Measurements from ENCODE around the gene CDH24.

The CDH24 gene

GRCh38 chr14:23042162-23042965, 15.0 kb downstream of the CDH24 start, which contains the start of gene PSMB11:
PSMB11 (plus strand) TSS chr14:23042212; CDS start chr14:23042226, 14 bp downstream.
- Histone ChIP-seq H3K9ac (ENCODE audit: low read length in 2 of 2) (no peak within 1 kb of the TSS), H3K27ac (ENCODE audit: low read length) (no peak within 1 kb of the TSS), H3K27me3 (ENCODE audit: control insufficient read depth in 1 of 2, insufficient read depth in 2 of 2, low read length in 2 of 2) (no peaks in the 10 kb centered on the region), H3K36me3 (ENCODE audit: control insufficient read depth in 2 of 2, insufficient read depth in 2 of 2, low read length in 2 of 2) (no peaks in the 10 kb centered on the region), H3K4me3 (ENCODE audit: low read length in 2 of 2) (no peak within 1 kb of the TSS), H3K4me1 (ENCODE audit: control insufficient read depth, insufficient read depth, low read length) (no peaks in the 10 kb centered on the region), H3K9me3 (ENCODE audit: control insufficient read depth in 2 of 2, low read length in 2 of 2) (no peaks in the 10 kb centered on the region)

- no peaks in the 10 kb centered on the region for H3K36me3 ChIP-seq (ENCODE audit: control insufficient read depth in 2 of 2, insufficient read depth in 2 of 2, low read length in 2 of 2)
Measured at GRCh38 chr14:23041729-23042128, 15.6 kb downstream of the CDH24 start.

GRCh38 chr14:23040100-23040499, 17.2 kb downstream of the CDH24 start:
- H3K27ac ChIP-seq (ENCODE audit: low read length), result no peak overlapping the region
- no peak overlapping the region for H3K4me3 ChIP-seq (ENCODE audit: low read length in 2 of 2)
- no peaks in the 10 kb centered on the region for H3K4me1 ChIP-seq (ENCODE audit: control insufficient read depth, insufficient read depth, low read length)
- H3K27me3 ChIP-seq (ENCODE audit: control insufficient read depth in 1 of 2, insufficient read depth in 2 of 2, low read length in 2 of 2), result no peaks in the 10 kb centered on the region
- no peak overlapping the region for H3K9ac ChIP-seq (ENCODE audit: low read length in 2 of 2)
- no peaks in the 10 kb centered on the region for H3K36me3 ChIP-seq (ENCODE audit: control insufficient read depth in 2 of 2, insufficient read depth in 2 of 2, low read length in 2 of 2)
- H3K9me3 ChIP-seq (ENCODE audit: control insufficient read depth in 2 of 2, low read length in 2 of 2), result no peaks in the 10 kb centered on the region

More at GRCh38 chr14:23041729-23042128, 15.6 kb downstream of the CDH24 start:
- Histone ChIP-seq H3K9me3 (ENCODE audit: control insufficient read depth in 2 of 2, low read length in 2 of 2) (no peaks in the 10 kb centered on the region), H3K27ac (ENCODE audit: low read length) (no peak overlapping the region), H3K4me3 (ENCODE audit: low read length in 2 of 2) (no peak overlapping the region), H3K4me1 (ENCODE audit: control insufficient read depth, insufficient read depth, low read length) (no peaks in the 10 kb centered on the region), H3K9ac (ENCODE audit: low read length in 2 of 2) (no peak overlapping the region), H3K27me3 (ENCODE audit: control insufficient read depth in 1 of 2, insufficient read depth in 2 of 2, low read length in 2 of 2) (no peaks in the 10 kb centered on the region)

GRCh38 chr14:23035303-23036144, 21.8 kb downstream of the CDH24 start:
- H3K36me3 ChIP-seq (ENCODE audit: control insufficient read depth in 2 of 2, insufficient read depth in 2 of 2, low read length in 2 of 2), result peaks cover 4 to 10% of the 10 kb centered on the region in 2 donors
- H3K4me3 ChIP-seq (ENCODE audit: low read length in 2 of 2), result peak overlapping the region; percentile 92 to 97

GRCh38 chr14:23034498-23035302, 22.6 kb downstream of the CDH24 start, which contains the start of gene PSMB5:
PSMB5 (minus strand) TSS chr14:23034900; CDS start chr14:23034881, 19 bp downstream.
- Histone ChIP-seq H3K27me3 (ENCODE audit: control insufficient read depth in 1 of 2, insufficient read depth in 2 of 2, low read length in 2 of 2) (no peaks in the 10 kb centered on the region), H3K4me1 (ENCODE audit: control insufficient read depth, insufficient read depth, low read length) (peaks cover 11% of the 10 kb centered on the region), H3K27ac (ENCODE audit: low read length) (peak within 1 kb of the TSS; percentile 96), H3K9me3 (ENCODE audit: control insufficient read depth in 2 of 2, low read length in 2 of 2) (no peaks in the 10 kb centered on the region), H3K4me3 (ENCODE audit: low read length in 2 of 2) (peak within 1 kb of the TSS; percentile 92 to 97), H3K36me3 (ENCODE audit: control insufficient read depth in 2 of 2, insufficient read depth in 2 of 2, low read length in 2 of 2) (peaks cover 4 to 10% of the 10 kb centered on the region in 2 donors), H3K9ac (ENCODE audit: low read length in 2 of 2) (peak within 1 kb of the TSS; percentile 97 to 98)

More at GRCh38 chr14:23035303-23036144, 21.8 kb downstream of the CDH24 start:
- peak overlapping the region; percentile 97 to 98 for H3K9ac ChIP-seq (ENCODE audit: low read length in 2 of 2)
- peaks cover 11% of the 10 kb centered on the region for H3K4me1 ChIP-seq (ENCODE audit: control insufficient read depth, insufficient read depth, low read length)
- H3K27me3 ChIP-seq (ENCODE audit: control insufficient read depth in 1 of 2, insufficient read depth in 2 of 2, low read length in 2 of 2), result no peaks in the 10 kb centered on the region
- H3K9me3 ChIP-seq (ENCODE audit: control insufficient read depth in 2 of 2, low read length in 2 of 2), result no peaks in the 10 kb centered on the region
- peak overlapping the region; percentile 96 for H3K27ac ChIP-seq (ENCODE audit: low read length)

GRCh38 chr14:23033801-23034497, 23.4 kb downstream of the CDH24 start:
- peak overlapping the region; percentile 97 to 98 for H3K9ac ChIP-seq (ENCODE audit: low read length in 2 of 2)
- peak overlapping the region; percentile 96 for H3K27ac ChIP-seq (ENCODE audit: low read length)
- H3K36me3 ChIP-seq (ENCODE audit: control insufficient read depth in 2 of 2, insufficient read depth in 2 of 2, low read length in 2 of 2), result peaks cover 4 to 11% of the 10 kb centered on the region in 2 donors
- peaks cover 11% of the 10 kb centered on the region for H3K4me1 ChIP-seq (ENCODE audit: control insufficient read depth, insufficient read depth, low read length)
- no peaks in the 10 kb centered on the region for H3K9me3 ChIP-seq (ENCODE audit: control insufficient read depth in 2 of 2, low read length in 2 of 2)
- no peaks in the 10 kb centered on the region for H3K27me3 ChIP-seq (ENCODE audit: control insufficient read depth in 1 of 2, insufficient read depth in 2 of 2, low read length in 2 of 2)
- H3K4me3 ChIP-seq (ENCODE audit: low read length in 2 of 2), result peak overlapping the region; percentile 92 to 97

DNA sequence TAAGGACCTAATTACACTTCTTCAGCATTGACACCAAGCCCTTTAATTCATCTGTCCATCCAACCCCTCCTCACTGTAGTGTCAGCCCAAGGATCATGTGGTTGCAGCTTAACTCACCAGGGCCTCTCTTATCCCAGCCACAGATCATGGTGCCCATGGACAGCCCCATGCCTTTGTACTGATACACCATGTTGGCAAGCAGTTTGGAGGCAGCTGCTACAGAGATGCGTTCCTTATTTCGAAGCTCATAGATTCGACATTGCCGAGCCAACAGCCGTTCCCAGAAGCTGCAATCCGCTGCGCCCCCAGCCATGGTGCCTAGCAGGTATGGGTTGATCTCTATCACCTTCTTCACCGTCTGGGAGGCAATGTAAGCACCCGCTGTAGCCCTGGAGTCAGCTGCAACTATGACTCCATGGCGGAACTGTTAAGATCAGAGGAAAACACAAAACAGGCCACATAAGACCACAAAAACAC, 24.0 kb downstream of the CDH24 start:
- H3K27me3 ChIP-seq (ENCODE audit: control insufficient read depth in 1 of 2, insufficient read depth in 2 of 2, low read length in 2 of 2), result no peaks in the 10 kb centered on the region
- H3K4me3 ChIP-seq (ENCODE audit: low read length in 2 of 2), result peak overlapping the region; percentile 92 to 97
- H3K27ac ChIP-seq (ENCODE audit: low read length), result no peak overlapping the region
- H3K36me3 ChIP-seq (ENCODE audit: control insufficient read depth in 2 of 2, insufficient read depth in 2 of 2, low read length in 2 of 2), result peaks cover 4 to 14% of the 10 kb centered on the region in 2 donors
- H3K9ac ChIP-seq (ENCODE audit: low read length in 2 of 2), result peak overlapping the region in 1 of 2 donors; percentile 36
- peaks cover 11% of the 10 kb centered on the region for H3K4me1 ChIP-seq (ENCODE audit: control insufficient read depth, insufficient read depth, low read length)
- H3K9me3 ChIP-seq (ENCODE audit: control insufficient read depth in 2 of 2, low read length in 2 of 2), result no peaks in the 10 kb centered on the region

GRCh38 chr14:23030936-23031335, 26.4 kb downstream of the CDH24 start:
- no peaks in the 10 kb centered on the region for H3K9me3 ChIP-seq (ENCODE audit: control insufficient read depth in 2 of 2, low read length in 2 of 2)
- H3K4me3 ChIP-seq (ENCODE audit: low read length in 2 of 2), result no peak overlapping the region
- no peak overlapping the region for H3K9ac ChIP-seq (ENCODE audit: low read length in 2 of 2)
- H3K27ac ChIP-seq (ENCODE audit: low read length), result no peak overlapping the region
- H3K27me3 ChIP-seq (ENCODE audit: control insufficient read depth in 1 of 2, insufficient read depth in 2 of 2, low read length in 2 of 2), result no peaks in the 10 kb centered on the region
- H3K4me1 ChIP-seq (ENCODE audit: control insufficient read depth, insufficient read depth, low read length), result peaks cover 11% of the 10 kb centered on the region
- H3K36me3 ChIP-seq (ENCODE audit: control insufficient read depth in 2 of 2, insufficient read depth in 2 of 2, low read length in 2 of 2), result peaks cover 9 to 18% of the 10 kb centered on the region in 2 donors

DNA sequence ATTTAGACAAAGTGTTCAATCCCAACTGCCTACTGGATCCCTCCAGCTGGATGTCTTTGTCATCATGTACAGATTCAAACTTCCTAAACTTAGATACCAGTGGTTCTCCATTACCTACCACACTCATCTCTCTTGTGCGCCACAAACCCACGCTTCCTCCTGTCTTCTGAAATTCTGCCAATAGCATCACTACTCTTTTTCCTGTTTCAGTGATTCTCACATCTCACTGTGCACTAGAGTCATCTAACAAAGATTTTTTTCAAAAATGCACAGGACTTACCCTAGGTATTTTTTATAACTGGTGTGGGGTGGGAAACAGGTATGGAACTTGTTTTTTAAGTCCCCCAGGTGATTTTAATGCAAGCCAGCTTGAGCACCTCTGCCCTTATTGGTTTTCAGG, 28.5 kb downstream of the CDH24 start:
- Histone ChIP-seq H3K27ac (ENCODE audit: low read length) (no peak overlapping the region), H3K27me3 (ENCODE audit: control insufficient read depth in 1 of 2, insufficient read depth in 2 of 2, low read length in 2 of 2) (no peaks in the 10 kb centered on the region), H3K4me3 (ENCODE audit: low read length in 2 of 2) (no peak overlapping the region), H3K9ac (ENCODE audit: low read length in 2 of 2) (no peak overlapping the region), H3K36me3 (ENCODE audit: control insufficient read depth in 2 of 2, insufficient read depth in 2 of 2, low read length in 2 of 2) (peaks cover 18 to 30% of the 10 kb centered on the region in 2 donors), H3K4me1 (ENCODE audit: control insufficient read depth, insufficient read depth, low read length) (peaks cover 7% of the 10 kb centered on the region), H3K9me3 (ENCODE audit: control insufficient read depth in 2 of 2, low read length in 2 of 2) (no peaks in the 10 kb centered on the region)

All from stomach smooth muscle (tissue), 2 donors.